ENCODE data around the gene RANBP3.

RANBP3 gene

DNA sequence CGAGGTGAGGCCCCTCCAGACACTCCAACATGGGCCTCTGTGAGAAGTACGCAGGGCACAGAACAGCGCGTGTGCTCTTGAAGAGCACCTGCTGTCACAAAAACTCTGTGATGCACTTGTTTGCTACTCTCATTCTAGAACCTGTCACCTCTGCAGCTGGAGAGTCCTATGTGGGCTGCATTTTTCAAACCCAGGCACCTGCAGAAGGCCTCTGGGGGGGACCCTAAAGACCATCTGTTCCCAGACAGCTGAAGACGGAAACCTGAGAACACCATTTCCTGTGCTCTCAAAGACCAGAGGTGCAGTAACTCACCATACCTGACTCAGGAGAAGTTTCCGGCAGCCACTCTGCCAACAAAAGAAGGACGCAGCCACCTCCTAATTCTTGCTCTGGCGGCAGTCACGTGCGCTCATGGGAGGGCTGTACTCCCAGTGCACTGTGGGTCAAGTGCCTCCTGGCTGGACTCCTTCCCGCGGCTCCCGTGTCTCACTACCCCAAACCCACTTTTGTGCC lies 28.1 kb downstream of the RANBP3 start:
- no peak for DNase-seq (ENCODE audit: low read depth)

DNA sequence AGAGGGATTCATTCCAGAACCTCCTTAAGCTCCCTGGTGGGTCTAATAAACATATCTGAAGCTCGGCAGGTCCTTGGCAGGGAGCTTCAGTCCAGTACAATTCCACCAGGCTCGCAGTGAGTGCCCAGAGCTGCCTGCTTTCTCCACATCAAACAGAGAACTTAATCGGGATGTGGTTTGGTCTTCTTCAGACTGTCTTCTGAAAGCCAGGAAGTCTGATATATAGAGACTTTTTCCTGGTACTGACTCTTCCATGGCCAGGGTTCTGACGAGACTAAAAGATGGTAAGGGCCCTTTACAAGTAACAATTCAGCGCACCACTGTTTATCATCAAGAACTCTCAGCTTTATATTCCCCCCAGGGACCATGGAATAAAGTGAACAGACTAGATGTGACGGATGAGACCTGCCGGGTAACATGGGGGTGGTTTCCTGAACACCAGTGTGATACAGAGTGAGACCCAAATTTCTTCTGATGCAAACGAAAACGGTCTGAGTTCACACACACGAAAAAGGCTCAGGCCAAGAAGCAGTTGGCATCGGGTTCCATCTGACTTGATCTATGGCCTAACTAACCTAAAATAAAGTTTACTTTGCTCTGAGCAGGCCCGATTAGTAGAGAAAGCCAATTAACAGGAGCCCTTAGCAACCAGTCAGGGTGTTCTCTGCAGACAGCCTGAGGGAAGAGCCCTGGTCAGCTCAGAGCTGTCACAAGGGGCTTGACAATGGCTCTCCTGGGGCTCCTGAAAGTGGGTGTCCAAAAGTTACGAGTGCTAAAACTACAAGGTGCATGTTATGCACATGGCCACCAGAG lies 29.0 kb downstream of the RANBP3 start:
- no peak for DNase-seq (ENCODE audit: low read depth)

DNA sequence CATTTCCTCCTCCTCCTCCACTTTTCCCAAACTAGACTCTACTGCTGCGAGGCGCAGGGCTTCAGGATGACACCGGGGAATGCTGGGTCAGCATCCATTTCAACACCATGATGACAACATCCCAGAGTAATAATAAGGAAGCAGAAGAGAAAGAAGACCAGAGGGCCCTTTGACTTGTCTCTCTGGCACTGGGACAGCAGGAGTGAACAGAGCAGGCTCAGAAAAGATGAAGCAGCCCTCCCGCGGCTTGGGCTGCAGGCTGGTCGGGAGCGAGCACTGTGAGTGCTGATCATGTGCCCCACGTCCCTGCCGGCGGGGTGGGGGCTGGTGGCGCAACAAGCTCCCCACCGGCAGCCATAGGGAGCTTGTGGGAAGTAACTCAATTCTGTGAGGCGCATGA lies 30.5 kb downstream of the RANBP3 start:
- DNase-seq (ENCODE audit: low read depth), result no peak

DNA sequence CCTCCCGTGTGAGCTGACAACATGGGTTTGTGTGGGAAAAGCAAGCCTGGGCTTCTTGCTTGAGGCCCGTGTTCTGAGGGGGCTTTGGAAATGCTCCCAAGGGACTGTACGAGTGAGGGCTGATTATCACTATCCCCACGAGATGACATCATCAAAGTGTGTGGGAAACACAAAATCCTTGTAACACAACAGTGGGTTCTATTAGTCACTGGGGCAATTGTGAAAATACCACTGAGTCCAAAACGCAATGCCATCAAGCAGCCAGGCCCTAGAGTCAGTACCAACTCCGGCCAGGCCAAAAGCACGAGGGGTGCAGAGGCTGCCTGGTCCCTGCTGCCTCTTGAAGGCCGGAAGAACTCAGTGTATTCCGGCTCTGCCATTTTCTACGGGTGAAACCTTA lies 34.3 kb downstream of the RANBP3 start:
- no peak for DNase-seq (ENCODE audit: low read depth)

DNA sequence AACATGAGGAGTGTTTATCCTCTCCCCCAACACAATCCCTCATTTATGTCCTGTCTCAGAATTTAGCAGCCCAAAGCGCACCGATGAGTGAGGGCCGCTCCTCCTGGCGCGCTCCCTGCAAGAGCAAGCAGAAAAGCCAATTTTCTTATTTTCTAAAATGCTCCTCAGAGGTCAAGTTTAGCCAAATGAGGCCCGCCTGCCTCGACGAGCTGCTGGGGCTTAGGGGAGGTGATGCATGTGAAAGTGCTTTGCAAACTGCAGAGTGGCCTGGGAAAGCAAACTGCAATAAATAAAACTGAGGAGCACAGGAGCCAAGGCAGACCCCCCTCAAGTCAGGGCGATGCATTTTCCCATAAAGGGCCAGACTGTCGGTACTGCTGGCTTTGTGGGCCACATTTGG lies 34.9 kb downstream of the RANBP3 start:
- DNase-seq (ENCODE audit: low read depth), result no peak

DNA sequence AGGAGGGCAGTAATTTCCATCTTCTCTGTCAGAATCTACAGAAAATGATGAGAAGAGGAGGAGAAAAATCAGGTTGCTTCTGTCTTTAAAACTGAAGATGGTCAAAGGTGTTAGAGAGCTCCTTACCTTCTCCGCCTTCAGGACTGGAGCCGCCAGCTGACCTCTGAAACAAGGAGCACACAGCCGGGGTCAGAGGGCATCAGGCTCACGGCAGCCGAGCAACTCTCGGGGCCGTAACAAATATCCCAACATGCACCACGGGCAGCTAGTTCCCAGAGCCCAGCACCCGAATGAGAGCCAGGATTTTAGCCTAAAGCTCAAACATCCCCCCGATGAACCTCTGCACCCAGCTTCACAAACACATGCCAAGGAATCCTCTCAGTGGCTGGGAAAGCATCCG lies 36.3 kb downstream of the RANBP3 start:
- no peak for DNase-seq (ENCODE audit: low read depth)

GRCh38 chr19:5940260-5941208 lies 37.4 kb downstream of the RANBP3 start:
- DNase-seq (ENCODE audit: low read depth), result no peak

DNA sequence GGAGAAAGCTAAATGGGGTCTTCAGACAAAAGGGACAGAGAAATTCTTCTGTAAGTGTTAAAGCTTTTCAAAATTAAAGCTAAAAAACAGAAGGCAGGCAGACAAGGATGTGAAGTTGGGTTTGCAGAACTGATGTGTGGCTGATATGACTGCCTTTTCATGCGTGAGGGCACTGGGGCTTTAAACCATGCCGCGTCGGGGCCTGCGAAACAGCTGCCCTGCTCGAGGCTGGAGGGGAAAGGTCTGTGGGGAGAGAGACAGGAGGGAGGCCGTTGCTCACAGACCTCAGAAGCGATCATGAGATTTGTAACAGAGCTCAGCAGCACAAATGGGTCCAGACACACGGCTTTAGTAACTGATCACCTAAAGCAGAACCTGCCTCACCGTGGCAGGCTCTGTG lies 40.4 kb downstream of the RANBP3 start:
- no peak for DNase-seq (ENCODE audit: low read depth)

DNA sequence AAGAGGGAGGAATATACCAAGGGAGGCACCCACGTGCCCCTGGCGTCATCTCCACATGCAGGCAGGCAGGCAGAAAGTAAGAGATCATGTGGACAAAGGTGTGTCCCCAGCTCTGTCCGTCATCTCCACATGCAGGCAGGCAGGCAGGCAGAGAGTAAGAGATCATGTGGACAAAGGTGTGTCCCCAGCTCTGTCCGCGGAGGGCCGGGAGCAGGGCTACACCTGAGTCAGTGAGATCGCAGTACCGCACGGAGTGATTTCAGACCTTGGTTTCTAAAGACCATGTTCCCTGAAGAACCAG lies 41.7 kb downstream of the RANBP3 start:
- no peak for DNase-seq (ENCODE audit: low read depth)

GRCh38 chr19:5935473-5936291 lies 42.3 kb downstream of the RANBP3 start:
- no peak for DNase-seq (ENCODE audit: low read depth)

- no peak for DNase-seq (ENCODE audit: low read depth)
Measured at GRCh38 chr19:5934774-5935472, 43.0 kb downstream of the RANBP3 start.

DNA sequence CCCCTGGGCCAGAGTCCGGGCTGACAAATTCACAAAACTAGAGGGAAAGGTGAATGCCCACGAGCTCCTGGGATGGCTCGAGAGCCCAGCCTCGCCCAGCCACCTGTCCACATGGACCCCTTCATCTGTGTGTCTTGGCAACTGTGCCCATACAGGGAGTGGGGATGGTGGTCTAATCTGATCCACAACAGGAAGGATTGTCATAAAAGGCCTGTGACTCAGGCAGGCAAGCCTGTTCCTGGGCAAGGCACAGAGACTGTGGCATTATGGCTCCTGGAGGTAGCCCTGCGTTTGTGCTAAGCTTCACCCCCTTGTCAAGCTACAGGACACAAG lies 43.9 kb downstream of the RANBP3 start:
- DNase-seq (ENCODE audit: low read depth), result no peak

GRCh38 chr19:5933391-5934068 lies 44.4 kb downstream of the RANBP3 start:
- no peak for DNase-seq (ENCODE audit: low read depth)

GRCh38 chr19:5932609-5933262 lies 45.2 kb downstream of the RANBP3 start:
- no peak for DNase-seq (ENCODE audit: low read depth)

- DNase-seq (ENCODE audit: low read depth), result no peak
Measured at GRCh38 chr19:5932146-5932545, 45.8 kb downstream of the RANBP3 start.

DNA sequence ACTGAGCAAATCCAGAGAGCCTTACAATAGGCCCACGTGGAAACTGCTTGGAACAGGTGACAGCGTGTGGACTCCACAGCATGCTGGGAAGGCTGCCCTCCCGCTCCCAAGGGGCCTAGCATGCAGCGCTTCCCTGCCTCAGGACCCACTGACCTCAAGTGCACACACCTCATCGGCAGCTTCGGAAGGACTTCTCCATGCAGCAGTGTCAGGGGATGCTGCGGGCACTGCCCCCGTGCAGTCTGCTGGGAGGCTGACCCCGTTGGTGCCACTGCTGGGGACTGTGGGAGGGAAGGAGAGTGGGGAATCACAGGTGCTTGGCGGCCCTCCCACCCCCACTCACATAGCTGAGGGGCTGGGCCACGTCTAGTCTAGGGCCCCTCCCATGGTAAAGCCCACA lies 46.7 kb downstream of the RANBP3 start:
- DNase-seq (ENCODE audit: low read depth), result no peak

DNA sequence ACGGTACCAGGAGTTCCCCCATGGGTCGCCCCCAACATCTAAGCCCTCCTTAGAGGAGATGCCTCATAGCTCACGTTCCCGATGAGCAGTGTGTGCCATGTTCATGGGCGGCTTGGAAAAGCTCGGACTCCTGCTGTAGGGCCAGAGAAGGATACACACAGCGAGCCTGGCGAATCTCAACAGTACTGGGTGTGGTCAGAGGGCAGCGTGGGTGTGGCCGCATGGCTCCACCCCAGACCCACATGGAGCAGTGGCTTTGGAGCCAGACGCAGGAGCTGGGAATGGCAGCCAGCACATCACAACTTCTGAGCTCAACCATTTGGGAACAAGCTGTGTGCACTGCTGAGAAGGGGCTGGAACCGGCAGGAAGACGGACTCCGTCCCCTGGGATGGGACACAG lies 48.3 kb downstream of the RANBP3 start:
- DNase-seq (ENCODE audit: low read depth), result no peak

DNA sequence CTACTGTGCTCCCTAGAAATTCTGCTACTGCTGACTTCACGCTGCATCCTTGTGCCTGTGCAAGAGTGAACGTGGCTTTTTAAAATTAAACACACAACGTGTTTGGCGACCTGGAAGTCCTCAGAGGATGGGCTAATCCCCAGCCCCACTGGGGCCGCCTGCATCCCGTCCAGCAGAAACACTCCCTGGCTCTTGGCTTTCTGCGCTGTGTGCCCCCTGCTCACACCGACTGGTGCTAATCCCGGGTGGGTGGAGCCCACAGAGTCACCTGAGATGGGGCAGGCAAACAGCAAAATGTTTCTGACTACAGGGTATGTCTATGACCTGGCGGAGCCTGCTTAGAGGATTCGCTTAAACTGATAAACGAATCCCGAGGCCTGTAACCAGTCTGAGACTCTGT lies 48.8 kb downstream of the RANBP3 start:
- DNase-seq (ENCODE audit: low read depth), result no peak

- no peak for DNase-seq (ENCODE audit: low read depth)
Measured at GRCh38 chr19:5927441-5927821, 50.5 kb downstream of the RANBP3 start.

DNA sequence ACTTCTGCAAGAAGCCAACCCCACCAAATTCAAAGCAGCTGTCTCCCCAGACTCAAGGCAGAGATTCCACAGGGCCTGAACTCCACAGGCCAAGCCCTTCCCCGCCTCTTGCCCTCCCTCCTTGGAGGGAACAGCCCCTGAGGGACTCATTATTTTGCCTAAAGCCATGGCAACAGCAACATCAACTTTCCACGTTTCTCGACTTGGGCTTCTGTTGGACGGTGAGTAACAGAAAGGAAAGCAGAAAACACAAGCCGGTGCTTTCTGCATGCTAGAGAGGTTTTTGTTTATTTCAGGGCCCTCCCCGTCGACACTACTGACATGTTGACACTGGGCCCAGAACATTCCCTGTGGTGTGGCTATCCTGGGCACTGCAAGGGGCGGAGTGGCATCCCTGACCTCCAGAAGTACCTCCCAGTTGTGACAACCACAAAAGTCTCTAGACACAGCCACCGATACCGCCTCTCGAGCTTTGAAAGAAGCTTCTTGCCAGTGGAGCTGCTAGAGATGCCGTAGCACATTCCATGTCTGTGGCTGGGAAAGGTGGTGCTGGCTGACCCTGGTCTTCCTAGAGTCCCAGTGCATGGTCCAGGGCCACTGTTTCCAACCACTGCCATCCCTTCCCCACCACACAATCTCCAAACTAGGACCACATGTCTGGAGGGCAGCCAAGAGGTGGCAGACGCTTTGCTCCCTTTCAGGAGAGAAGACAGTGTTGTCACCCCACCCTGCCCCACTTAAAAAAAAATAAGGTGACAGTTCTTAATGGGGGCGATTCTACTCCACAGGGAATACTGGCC lies 51.1 kb downstream of the RANBP3 start:
- no peak for DNase-seq (ENCODE audit: low read depth)

Data from stimulated activated CD8-positive, alpha-beta memory T cell treated with anti-CD3 and anti-CD28 coated beads, Interleukin-15, amount 100 ng/mL, for 24 hours (primary cell).